ENCODE measurements around the gene FAM13A. TPM values are rescaled to one million over a fixed set of nuclear protein-coding genes. Genes with fewer than 3 reads are reported as not detected.

FAM13A gene
- total and polyA plus RNA-seq, 2 donors (not counting 3 experiments of a cell fraction or from before 2014, with no cell fraction given), result 3.3 to 10.5 TPM

DNA sequence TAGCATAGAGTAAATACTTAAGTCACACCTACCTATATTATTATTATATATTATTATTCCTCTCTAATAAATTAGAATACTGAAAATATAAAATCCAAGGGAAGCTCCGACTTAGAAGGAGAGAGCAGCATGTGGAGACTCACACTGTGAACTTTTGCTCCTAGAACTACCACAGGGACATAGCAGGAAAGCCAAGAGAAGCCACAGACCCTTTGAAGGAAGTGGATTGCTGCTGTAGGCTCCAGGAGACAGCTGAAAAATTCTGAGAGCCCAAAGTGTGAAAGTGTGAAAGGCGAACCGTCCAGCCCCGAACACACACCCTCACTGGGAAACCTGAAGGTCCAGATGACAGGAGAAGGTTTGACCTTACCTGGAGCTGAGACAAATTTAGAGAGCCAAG, 177.0 kb downstream of the FAM13A start:
- no TSS peak for BruUV-seq (replicated peaks)
- POLR2A ChIA-PET, result no interaction called here
- intact Hi-C loops (cut with micrococcal nuclease) (no loop called here), dilution Hi-C loops (cut with MboI; ENCODE audit: extremely low pct_ligation_motif_present, low sequenced_read_pairs) (no loop called here)
- no peak for TF ChIP-seq MYC (IDR thresholded peaks at IDR 0.05; ENCODE audit: low read depth, low read length)
- TF ChIP-seq, protein P1, sequence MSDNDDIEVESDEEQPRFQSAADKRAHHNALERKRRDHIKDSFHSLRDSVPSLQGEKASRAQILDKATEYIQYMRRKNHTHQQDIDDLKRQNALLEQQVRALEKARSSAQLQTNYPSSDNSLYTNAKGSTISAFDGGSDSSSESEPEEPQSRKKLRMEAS (IDR thresholded peaks at IDR 0.05; ENCODE audit: insufficient read depth, insufficient read length), result no peak
- H3K27me3 ChIP-seq (ENCODE audit: control insufficient read depth in 2 of 2, insufficient read depth in 2 of 2, low read length in 2 of 2), result no peaks in the 10 kb centered on the region
- DNase-seq (ENCODE audit: low read depth, low spot score) (no peak), FAIRE-seq (no peak)
- H4K20me1 ChIP-seq (replicated peaks; ENCODE audit: control insufficient read depth, extremely low read depth, insufficient read depth, low read length), result no peaks in the 10 kb centered on the region
- no peaks in the 10 kb centered on the region for H3K79me2 ChIP-seq (ENCODE audit: control insufficient read depth, insufficient read depth, low read length)
- no peaks in the 10 kb centered on the region for H3K36me3 ChIP-seq (ENCODE audit: control insufficient read depth in 2 of 2, extremely low read depth in 1 of 2, insufficient read depth in 2 of 2, low read length in 2 of 2)
- H3K4me3 ChIP-seq (replicated peaks in 1 of 3; ENCODE audit: insufficient read depth in 1 of 3, low read depth in 1 of 3, low read length in 3 of 3), result no peak overlapping the region
- no peak overlapping the region for H3K4me2 ChIP-seq (ENCODE audit: insufficient read depth, low read length)
- no peaks in the 10 kb centered on the region for H3K4me1 ChIP-seq (ENCODE audit: control insufficient read depth, extremely low read depth, insufficient read depth, low read length)
- CTCF ChIA-PET, result no interaction called here
- H3K27ac ChIP-seq (ENCODE audit: insufficient read depth, low read depth, low read length), result no peak overlapping the region
- no peak overlapping the region for H3K9ac ChIP-seq (replicated peaks; ENCODE audit: extremely low read depth, insufficient read depth, low read length)
- H3K9me3 ChIP-seq (replicated peaks; ENCODE audit: control insufficient read depth, insufficient read depth, low read length), result no peaks in the 10 kb centered on the region
- no peaks in the 10 kb centered on the region for H3K9me1 ChIP-seq (replicated peaks; ENCODE audit: control insufficient read depth, extremely low read depth, insufficient read depth, low read length)
- no peak overlapping the region for H2AFZ ChIP-seq (ENCODE audit: low read depth, low read length)

GRCh38 chr4:88878642-88879041, 178.3 kb downstream of the FAM13A start:
- H3K36me3 ChIP-seq (ENCODE audit: control insufficient read depth in 2 of 2, extremely low read depth in 1 of 2, insufficient read depth in 2 of 2, low read length in 2 of 2), result no peaks in the 10 kb centered on the region
- H2AFZ ChIP-seq (ENCODE audit: low read depth, low read length), result no peak overlapping the region
- ChIA-PET POLR2A (interaction anchor here (0.6 kb wide), 1 partner anchor 9 kb away, joined by 6 read pairs; no protein-coding TSS in a partner anchor), CTCF (no interaction called here)
- no peak overlapping the region for H3K4me2 ChIP-seq (ENCODE audit: insufficient read depth, low read length)
- H3K27ac ChIP-seq (ENCODE audit: insufficient read depth, low read depth, low read length), result no peak overlapping the region
- H3K9me1 ChIP-seq (replicated peaks; ENCODE audit: control insufficient read depth, extremely low read depth, insufficient read depth, low read length), result no peaks in the 10 kb centered on the region
- H3K9me3 ChIP-seq (replicated peaks; ENCODE audit: control insufficient read depth, insufficient read depth, low read length), result no peaks in the 10 kb centered on the region
- TF ChIP-seq CTCF (IDR thresholded peaks at IDR 0.05; ENCODE audit: extremely low read depth in 1 of 2, insufficient read depth in 1 of 2, low read depth in 1 of 2, low read length in 2 of 2) (no peak), EZH2 (IDR thresholded peaks at IDR 0.05; ENCODE audit: borderline replicate concordance, low read depth, low read length, severe bottlenecking) (no peak), JUN (IDR thresholded peaks at IDR 0.05; ENCODE audit: borderline replicate concordance, insufficient read depth, insufficient read length, low read depth) (no peak), FOS (IDR thresholded peaks at IDR 0.05; ENCODE audit: borderline replicate concordance, insufficient read depth, low read length) (no peak)
- H3K27me3 ChIP-seq (ENCODE audit: control insufficient read depth in 2 of 2, insufficient read depth in 2 of 2, low read length in 2 of 2), result no peaks in the 10 kb centered on the region
- H3K4me3 ChIP-seq (replicated peaks in 1 of 3; ENCODE audit: insufficient read depth in 1 of 3, low read depth in 1 of 3, low read length in 3 of 3), result no peak overlapping the region
- H4K20me1 ChIP-seq (replicated peaks; ENCODE audit: control insufficient read depth, extremely low read depth, insufficient read depth, low read length), result no peaks in the 10 kb centered on the region
- FAIRE-seq, result no peak
- no peak overlapping the region for H3K9ac ChIP-seq (replicated peaks; ENCODE audit: extremely low read depth, insufficient read depth, low read length)
- intact Hi-C loops (cut with micrococcal nuclease), result no loop called here
- H3K79me2 ChIP-seq (ENCODE audit: control insufficient read depth, insufficient read depth, low read length), result no peaks in the 10 kb centered on the region
- no peaks in the 10 kb centered on the region for H3K4me1 ChIP-seq (ENCODE audit: control insufficient read depth, extremely low read depth, insufficient read depth, low read length)
- no peak for DNase-seq (ENCODE audit: low read depth, low spot score)
- dilution Hi-C loops (cut with MboI; ENCODE audit: extremely low pct_ligation_motif_present, low sequenced_read_pairs), result no loop called here
- no TSS peak for BruUV-seq (replicated peaks)
